H1 (cell line): ENCODE measurements around the gene PNPLA4. TPM values are rescaled to one million over a fixed set of nuclear protein-coding genes. Genes with fewer than 3 reads are reported as not detected.

Experiments used
- CTCF ChIA-PET: fragments of 300-600 bp; sonication (Branson Sonifier 250); formaldehyde crosslinking; loops from one replicate; lab custom pipeline; 2021; ENCODE audit not compliant: partially characterized antibody; lab: Charles Lee
- POLR2A ChIA-PET: fragments of 300-600 bp; sonication (Branson Sonifier 250); formaldehyde crosslinking; loops from one replicate; lab custom pipeline; 2021; ENCODE audit warnings: inconsistent platforms; ENCODE audit not compliant: partially characterized antibody; lab: Charles Lee
- DNase-seq, 2 experiments: peaks; one replicate each; pipeline versions ENCODE4 v3.0.0 to v3.0.0-alpha.2; 2010 to 2022; ENCODE audit warnings: low spot score in 2 of 2, low read depth in 1 of 2, mixed read lengths in 1 of 2
- FAIRE-seq: peaks from 2 replicates; lab custom pipeline; 2011; peaks lifted over from hg19 to GRCh38; lab: Jason Lieb, UNC
- H2AFZ ChIP-seq: 2 replicates; pipeline ENCODE4 v1.8.1; 2012; ENCODE audit warnings: low read length, inconsistent platforms
- H2AK5ac ChIP-seq: 2 replicates; pipeline ENCODE4 v1.6.1; 2013; ENCODE audit warnings: low read depth, low read length
- H2BK120ac ChIP-seq: replicated peaks from 2 replicates; pipeline ENCODE3; 2013; ENCODE audit warnings: low read depth, low read length, inconsistent platforms
- H2BK12ac ChIP-seq: 2 replicates; pipeline ENCODE4 v1.6.1; 2013; ENCODE audit warnings: low read depth, low read length
- H2BK15ac ChIP-seq: 2 replicates; pipeline ENCODE4 v1.6.1; 2013; ENCODE audit warnings: low read length
- H2BK20ac ChIP-seq: 2 replicates; pipeline ENCODE4 v1.6.1; 2013; ENCODE audit warnings: low read length
- H2BK5ac ChIP-seq: 2 replicates; pipeline ENCODE4 v1.6.1; 2013; ENCODE audit warnings: low read depth, low read length
- H3K14ac ChIP-seq: 2 replicates; pipeline ENCODE4 v1.6.1; 2013; ENCODE audit warnings: inconsistent platforms; ENCODE audit not compliant: insufficient read length
- H3K18ac ChIP-seq: 2 replicates; pipeline ENCODE4 v1.6.1; 2013; ENCODE audit warnings: low read length; ENCODE audit errors: extremely low read depth
- H3K23ac ChIP-seq: 2 replicates; pipeline ENCODE4 v1.6.1; 2013; ENCODE audit warnings: inconsistent platforms; ENCODE audit not compliant: insufficient read length
- H3K23me2 ChIP-seq: 2 replicates; pipeline ENCODE4 v1.6.1; 2013; ENCODE audit warnings: low read depth, low read length
- H3K27ac ChIP-seq: 2 replicates; pipeline ENCODE4 v1.6.1; 2011; ENCODE audit warnings: low read depth, low read length, inconsistent platforms
- H3K27me3 ChIP-seq, 4 experiments: replicated peaks in 1 of 4; 1 replicate in 1 of 4; 2 replicates in 3 of 4; pipeline versions ENCODE4 v1.6.1 to v1.8.1; 2011 to 2013; ENCODE audit warnings: low read length in 3 of 4, mild to moderate bottlenecking in 3 of 4, inconsistent platforms in 2 of 4, mixed read lengths in 2 of 4, moderate library complexity in 1 of 4; ENCODE audit not compliant: control insufficient read depth in 3 of 4, insufficient read depth in 3 of 4; ENCODE audit errors: extremely low read depth in 1 of 4
- H3K36me3 ChIP-seq, 4 experiments: 2 replicates each; pipeline versions ENCODE4 v1.6.1 to v1.8.1; 2011 to 2013; ENCODE audit warnings: mild to moderate bottlenecking in 4 of 4, low read length in 3 of 4, moderate library complexity in 2 of 4, control low read depth in 1 of 4, inconsistent platforms in 1 of 4; ENCODE audit not compliant: insufficient read depth in 4 of 4, control insufficient read depth in 2 of 4
- H3K4ac ChIP-seq: replicated peaks from 2 replicates; pipeline ENCODE3; 2013; ENCODE audit warnings: low read length, low read depth, mixed read lengths, inconsistent platforms; ENCODE audit not compliant: insufficient read length
- H3K4me1 ChIP-seq, 4 experiments: replicated peaks in 1 of 4; 1 replicate in 1 of 4; 2 replicates in 3 of 4; pipeline versions ENCODE4 v1.6.1 to v1.8.1; 2011 to 2013; ENCODE audit warnings: low read length in 3 of 4, inconsistent platforms in 2 of 4, mixed read lengths in 1 of 4; ENCODE audit not compliant: insufficient read depth in 4 of 4, control insufficient read depth in 3 of 4
- H3K4me2 ChIP-seq, 2 experiments: 2 replicates each; pipeline versions ENCODE4 v1.6.1 to v1.8.1; 2011 to 2013; ENCODE audit warnings: low read depth in 2 of 2, low read length in 2 of 2, control low read depth in 1 of 2, inconsistent platforms in 1 of 2, mild to moderate bottlenecking in 1 of 2; ENCODE audit not compliant: insufficient read depth in 1 of 2
- H3K4me3 ChIP-seq, 4 experiments: fragments of 200-600, 300-600 bp in 1 of 4; sonication (generic), shearing (Covaris generic), sonication (Bioruptor Twin) in 1 of 4; 2 replicates each; pipeline versions ENCODE4 v1.5.1 to v1.8.1; 2011 to 2016; ENCODE audit warnings: low read length in 4 of 4, low read depth in 3 of 4, control low read depth in 2 of 4, inconsistent platforms in 2 of 4, mild to moderate bottlenecking in 2 of 4, mixed read lengths in 1 of 4, moderate library complexity in 1 of 4; ENCODE audit not compliant: insufficient read depth in 2 of 4; ENCODE audit errors: extremely low read depth in 1 of 4
- H3K56ac ChIP-seq: replicated peaks from 2 replicates; pipeline ENCODE3; 2013; ENCODE audit warnings: low read depth, mild to moderate bottlenecking, mixed read lengths, low read length, inconsistent platforms; ENCODE audit not compliant: insufficient read length
- H3K79me1 ChIP-seq: 2 replicates; pipeline ENCODE4 v1.6.1; 2013; ENCODE audit warnings: low read depth, low read length, control low read depth
- H3K79me2 ChIP-seq, 2 experiments: 2 replicates each; pipeline versions ENCODE4 v1.6.1 to v1.8.1; 2012 to 2013; ENCODE audit warnings: low read length in 2 of 2, mild to moderate bottlenecking in 2 of 2, inconsistent platforms in 1 of 2; ENCODE audit not compliant: insufficient read depth in 2 of 2, control insufficient read depth in 1 of 2
- H3K9ac ChIP-seq, 4 experiments: replicated peaks in 1 of 4; 1 replicate in 1 of 4; 2 replicates in 3 of 4; pipeline versions ENCODE4 v1.6.1 to v1.8.1; 2011 to 2013; ENCODE audit warnings: low read depth in 3 of 4, low read length in 3 of 4, control low read depth in 2 of 4, mild to moderate bottlenecking in 2 of 4, moderate library complexity in 2 of 4, inconsistent platforms in 1 of 4; ENCODE audit errors: extremely low read depth in 1 of 4
- H3K9me3 ChIP-seq, 2 experiments: 2 replicates each; pipeline versions ENCODE4 v1.6.1 to v1.8.1; 2012 to 2013; ENCODE audit warnings: mild to moderate bottlenecking in 2 of 2, moderate library complexity in 2 of 2, control low read depth in 1 of 2, inconsistent platforms in 1 of 2, low read depth in 1 of 2, low read length in 1 of 2, mixed read lengths in 1 of 2; ENCODE audit not compliant: insufficient read depth in 2 of 2
- H4K20me1 ChIP-seq, 2 experiments: replicated peaks in 1 of 2; 2 replicates each; pipeline versions ENCODE3 to v1.8.1; 2011 to 2013; ENCODE audit warnings: inconsistent platforms in 2 of 2, low read length in 2 of 2, mild to moderate bottlenecking in 1 of 2; ENCODE audit not compliant: insufficient read depth in 2 of 2, control insufficient read depth in 1 of 2
- H4K5ac ChIP-seq: 2 replicates; pipeline ENCODE4 v1.6.1; 2013; ENCODE audit warnings: low read length, low read depth, mixed read lengths, inconsistent platforms; ENCODE audit not compliant: insufficient read length
- H4K8ac ChIP-seq: 2 replicates; pipeline ENCODE4 v1.8.0; 2013; ENCODE audit warnings: mild to moderate bottlenecking, moderate library complexity, low read length, inconsistent platforms; ENCODE audit not compliant: insufficient read depth; ENCODE audit errors: extremely low read depth
- H4K91ac ChIP-seq: replicated peaks from 2 replicates; pipeline ENCODE3; 2013; ENCODE audit warnings: low read length, mixed read lengths, inconsistent platforms; ENCODE audit not compliant: insufficient read length
- BCL11A ChIP-seq, 2 experiments: IDR thresholded peaks; one replicate each; pipeline ENCODE4 v1.6.1; 2011; ENCODE audit warnings: low read depth in 2 of 2, low read length in 2 of 2, mild to moderate bottlenecking in 2 of 2
- CEBPB ChIP-seq: IDR thresholded peaks from 2 replicates; pipeline ENCODE4 v1.6.1; 2012; ENCODE audit warnings: low read depth, low read length
- GABPA ChIP-seq: IDR thresholded peaks from 2 replicates; pipeline ENCODE4 v1.6.1; 2011; ENCODE audit warnings: mild to moderate bottlenecking, low read length, moderate library complexity, borderline replicate concordance; ENCODE audit not compliant: insufficient read depth
- KDM1A ChIP-seq: fragments of 200-600, 300-600 bp; sonication (generic); IDR thresholded peaks from 2 replicates; pipeline ENCODE4 v1.7.1; 2016; ENCODE audit warnings: mild to moderate bottlenecking, low read length, borderline replicate concordance
- KDM5A ChIP-seq: fragments of 200-600 bp; IDR thresholded peaks from 2 replicates; pipeline ENCODE4 v1.7.1; 2012; ENCODE audit warnings: mild to moderate bottlenecking, low read length, inconsistent platforms, mixed read lengths
- RAD21 ChIP-seq, 2 experiments: IDR thresholded peaks in 1 of 2; conservative IDR thresholded peaks in 1 of 2; 2 replicates each; pipeline ENCODE4 v1.6.1; 2011; ENCODE audit warnings: low read depth in 2 of 2, low read length in 2 of 2, improper control_type of control experiment in 1 of 2, inconsistent platforms in 1 of 2, mild to moderate bottlenecking in 1 of 2, moderate library complexity in 1 of 2
- RFX5 ChIP-seq: IDR thresholded peaks from 2 replicates; pipeline ENCODE4 v1.6.1; 2011; ENCODE audit warnings: low read depth, low read length, improper control_type of control experiment, borderline replicate concordance
- SIRT6 ChIP-seq: IDR thresholded peaks from one replicate; pipeline ENCODE4 v1.7.1; 2012; ENCODE audit warnings: low read length, inconsistent platforms
- SP4 ChIP-seq: IDR thresholded peaks from 2 replicates; pipeline ENCODE4 v1.6.1; 2012; ENCODE audit warnings: low read length, inconsistent platforms
- TAF1 ChIP-seq: IDR thresholded peaks from 2 replicates; pipeline ENCODE4 v1.6.1; 2011; ENCODE audit warnings: mild to moderate bottlenecking, low read depth, low read length
- TAF7 ChIP-seq: optimal IDR thresholded peaks from 2 replicates; pipeline ENCODE3; 2011; ENCODE audit warnings: low read depth, mild to moderate bottlenecking, inconsistent platforms, low read length, moderate library complexity, borderline replicate concordance
- TCF12 ChIP-seq: IDR thresholded peaks from 2 replicates; pipeline ENCODE4 v1.6.1; 2011; ENCODE audit warnings: low read depth, mild to moderate bottlenecking, low read length
- WGBS, 2 experiments: shearing (Covaris generic) in 1 of 2; methylation state at CpG; one replicate each; pipeline versions ENCODE4 v1.1.6 to v1.1.7; 2013 to 2015; ENCODE audit warnings: low lambda C conversion rate in 2 of 2, mixed read lengths in 2 of 2, inconsistent platforms in 1 of 2, low coverage in 1 of 2, missing lambda C conversion rate in 1 of 2; ENCODE audit not compliant: insufficient replicate concordance in 2 of 2, insufficient coverage in 1 of 2, insufficient read length in 1 of 2; ENCODE audit errors: extremely low coverage in 1 of 2, missing lambda C conversion rate in 1 of 2; 5-methylcytosine and 5-hydroxymethylcytosine counted together
- polyA plus RNA-seq, 7 experiments: library from polyadenylated mRNA; depleted of rRNA in 3 of 7; stranded (reverse) in 5 of 7; unstranded in 2 of 7; fragments of >200 nt in 5 of 7; fragments of 200-250 nt in 2 of 7; gene quantifications; 1 replicate in 5 of 7; 2 replicates in 1 of 7; 4 replicates in 1 of 7; pipeline versions ENCODE4 v1.2.1 to v1.2.3, GENCODE V29; 2011 to 2013; ENCODE audit warnings: missing spikeins in 2 of 7, mixed read lengths in 2 of 7
- total RNA-seq: library from RNA; stranded (reverse); fragmentation: NEBNext Ultra II Directional; extraction: Animal tissue kit (Norgen Biotek cat#: 25700); gene quantifications from 2 replicates; pipeline ENCODE4 v1.2.1, GENCODE V29; 2021

PNPLA4 gene
- total and polyA plus RNA-seq, 2 of the 8 experiments (the other 6 are each of a cell fraction or from before 2014, with no cell fraction given), result 14.3 to 18.2 TPM

DNA sequence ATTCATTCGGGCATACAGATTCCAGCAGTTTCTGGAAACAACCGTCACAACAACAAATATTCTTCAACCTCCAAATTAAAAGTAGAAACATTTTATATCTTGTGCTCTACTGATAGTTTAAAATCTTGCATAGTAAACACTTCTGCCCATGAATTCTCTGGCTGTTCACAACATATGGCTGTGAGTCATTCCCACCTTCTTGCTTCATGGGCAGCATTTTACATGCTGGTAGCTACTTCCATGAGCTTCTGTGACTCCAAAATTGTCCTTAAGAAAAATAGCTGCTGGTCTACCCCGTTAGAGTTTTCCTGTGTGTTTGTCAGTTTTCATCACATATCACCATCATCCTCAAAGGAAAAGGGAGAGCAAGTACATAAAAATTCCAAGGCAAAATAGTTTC is 22.7 kb downstream of the PNPLA4 start:
- no peak overlapping the region for H2BK5ac ChIP-seq
- H3K56ac ChIP-seq, result no peak overlapping the region
- H3K9ac ChIP-seq, result no peak overlapping the region
- no peak overlapping the region for H4K5ac ChIP-seq
- H3K4ac ChIP-seq, result no peak overlapping the region
- H3K23me2 ChIP-seq, result no peaks in the 10 kb centered on the region
- DNase-seq (no peak), FAIRE-seq (no peak)
- peaks cover 0 to 3% (median 0%) of the 10 kb centered on the region in 4 experiments; a peak in 3 of 8 replicates for H3K36me3 ChIP-seq
- TF ChIP-seq KDM5A (no peak), SIRT6 (no peak), SP4 (no peak), KDM1A (no peak), TAF1 (no peak), GABPA (no peak), TCF12 (no peak), RFX5 (no peak), RAD21 (IDR thresholded peaks at IDR 0.05 in 1 of 2, conservative IDR thresholded peaks at IDR 0.05 in 1 of 2; ENCODE audit: low read depth in 2 of 2, low read length in 2 of 2) (no peak), BCL11A (IDR thresholded peaks at IDR 0.05; ENCODE audit: low read depth in 2 of 2, low read length in 2 of 2) (no peak), TAF7 (no peak), CEBPB (no peak)
- H3K23ac ChIP-seq, result no peak overlapping the region
- no peak overlapping the region for H2BK12ac ChIP-seq
- WGBS, 2 experiments, result 84% methylated on average over 3 of the region's 3 CpGs; no CpG with 5 or more reads in 1 of the 2 experiments
- no peak overlapping the region for H2BK15ac ChIP-seq
- CTCF ChIA-PET, result no interaction called here
- H4K20me1 ChIP-seq, result no peaks in the 10 kb centered on the region
- H4K8ac ChIP-seq, result no peak overlapping the region
- POLR2A ChIA-PET, result no interaction called here
- no peak overlapping the region for H3K27ac ChIP-seq
- no peak overlapping the region for H3K18ac ChIP-seq
- no peaks in the 10 kb centered on the region for H3K79me2 ChIP-seq
- H2BK120ac ChIP-seq, result no peak overlapping the region
- no peak overlapping the region for H3K14ac ChIP-seq
- H2AFZ ChIP-seq, result no peak overlapping the region
- no peak overlapping the region for H2AK5ac ChIP-seq
- H2BK20ac ChIP-seq, result no peak overlapping the region
- no peaks in the 10 kb centered on the region for H3K79me1 ChIP-seq
- H4K91ac ChIP-seq, result no peak overlapping the region
- H3K4me2 ChIP-seq, result no peak overlapping the region
- H3K4me3 ChIP-seq, result no peak overlapping the region
- no peaks in the 10 kb centered on the region for H3K9me3 ChIP-seq
- no peaks in the 10 kb centered on the region for H3K27me3 ChIP-seq
- no peaks in the 10 kb centered on the region for H3K4me1 ChIP-seq
